Activated CD8-positive, alpha-beta memory T cell treated with anti-CD3 and anti-CD28 coated beads for 1 hour (primary cell): ENCODE data around the gene APBA2.

ENCODE experiments used
- DNase-seq, 2 donors: peaks; one replicate each; pipeline ENCODE4 v3.0.0-alpha.2; 2020; ENCODE audit warnings: low read depth in 1 of 2; ENCODE audit errors: extremely low read depth in 1 of 2

The APBA2 gene

GRCh38 chr15:28980709-28981350 lies 95.1 kb downstream of the APBA2 start:
- DNase-seq: no peak

GRCh38 chr15:28981351-28981720 lies 95.6 kb downstream of the APBA2 start:
- DNase-seq: no peak

GRCh38 chr15:28981921-28982320 lies 96.1 kb downstream of the APBA2 start:
- no peak for DNase-seq

GRCh38 chr15:28982886-28983285 lies 97.1 kb downstream of the APBA2 start:
- DNase-seq: no peak

GRCh38 chr15:28983432-28984311 lies 97.9 kb downstream of the APBA2 start:
- DNase-seq: no peak

GRCh38 chr15:28984421-28985315 lies 98.9 kb downstream of the APBA2 start:
- DNase-seq: no peak

GRCh38 chr15:28985316-28985645 lies 99.5 kb downstream of the APBA2 start:
- no peak for DNase-seq

GRCh38 chr15:28985691-28986090 lies 99.9 kb downstream of the APBA2 start:
- no peak for DNase-seq

GRCh38 chr15:28986108-28986507 lies 100.3 kb downstream of the APBA2 start:
- no peak for DNase-seq

- DNase-seq: no peak
These were observed 101.0 kb downstream of the APBA2 start for GRCh38 chr15:28986726-28987125.

GRCh38 chr15:28987337-28987736 lies 101.6 kb downstream of the APBA2 start:
- no peak for DNase-seq

GRCh38 chr15:28989239-28989830 lies 103.6 kb downstream of the APBA2 start:
- no peak for DNase-seq

GRCh38 chr15:28989896-28990295 lies 104.1 kb downstream of the APBA2 start:
- no peak for DNase-seq

- DNase-seq: no peak
These were observed 104.6 kb downstream of the APBA2 start for GRCh38 chr15:28990390-28990789.

GRCh38 chr15:28991236-28992171 lies 105.7 kb downstream of the APBA2 start:
- no peak for DNase-seq

- no peak for DNase-seq
These were observed 106.6 kb downstream of the APBA2 start for GRCh38 chr15:28992336-28992864.

GRCh38 chr15:28993051-28993719 lies 107.4 kb downstream of the APBA2 start:
- DNase-seq: no peak

- no peak for DNase-seq
These were observed 107.9 kb downstream of the APBA2 start for GRCh38 chr15:28993720-28994053.

GRCh38 chr15:28994142-28994830 lies 108.5 kb downstream of the APBA2 start:
- no peak for DNase-seq
